ENCODE measurements around the gene FAM174C.

- TF ChIP-seq CTCF (IDR thresholded peaks at IDR 0.05; ENCODE audit: low read depth, low read length) (no peak), EZH2phosphoT487 (IDR thresholded peaks at IDR 0.05; ENCODE audit: low read depth) (no peak)
These were observed 19.4 kb downstream of the FAM174C start for GRCh38 chr19:1294688-1295087.

Measured in OCI-LY3 (cell line).